ENCODE data around the gene MRPL51.

MRPL51 gene

DNA sequence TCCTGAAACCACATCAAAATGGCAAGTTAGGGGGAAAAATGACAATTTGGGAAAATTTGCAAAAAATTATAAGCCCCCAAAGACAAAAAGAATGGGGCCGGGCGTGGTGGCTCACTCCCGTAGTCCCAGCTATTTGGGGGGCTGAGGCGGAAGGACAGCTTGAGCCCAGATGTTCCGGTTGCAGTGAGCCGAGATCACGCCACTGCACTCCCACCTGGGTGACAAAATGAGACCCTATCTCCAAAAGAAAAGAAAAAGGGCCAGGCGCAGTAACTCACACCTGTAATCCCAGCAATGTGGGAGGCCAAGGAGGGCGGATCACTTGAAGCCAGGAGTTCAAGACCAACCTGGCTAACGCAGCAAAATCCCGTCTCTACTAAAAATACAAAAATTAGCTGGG, 20.6 kb downstream of the MRPL51 start:
- Histone ChIP-seq H3K27me3 (ENCODE audit: control insufficient read depth, insufficient read depth, low read length) (no peaks in the 10 kb centered on the region), H3K79me2 (no peaks in the 10 kb centered on the region), H3K9ac (no peak overlapping the region), H3K4me3 (ENCODE audit: low read depth, low read length) (no peak overlapping the region), H3K4me2 (ENCODE audit: low read length) (no peak overlapping the region), H2AFZ (no peak overlapping the region), H3K9me3 (ENCODE audit: control insufficient read depth, low read length) (no peaks in the 10 kb centered on the region), H3K27ac (no peak overlapping the region), H3K36me3 (ENCODE audit: control insufficient read depth, insufficient read depth, low read length) (no peaks in the 10 kb centered on the region), H3K4me1 (peaks cover 13% of the 10 kb centered on the region)
- no peak for TF ChIP-seq CTCF (IDR thresholded peaks at IDR 0.05)

DNA sequence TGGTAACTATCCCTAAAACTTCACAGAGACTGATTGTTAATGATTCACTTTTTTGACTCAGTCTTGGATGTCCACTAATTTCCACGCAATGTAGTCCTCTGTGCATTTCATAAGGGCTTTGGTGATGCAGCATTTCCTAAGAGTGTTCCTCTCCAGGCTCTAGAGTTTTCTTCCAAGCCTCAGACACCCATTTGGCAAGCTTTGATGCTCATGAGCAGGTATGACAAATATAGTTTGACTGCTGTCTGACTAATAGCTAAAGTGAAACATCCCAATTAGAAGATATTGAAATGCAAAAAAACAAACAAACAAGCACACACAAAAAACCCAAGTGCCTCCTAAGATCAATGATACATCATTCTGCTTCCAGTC, 21.1 kb downstream of the MRPL51 start:
- TF ChIP-seq CTCF (IDR thresholded peaks at IDR 0.05): no peak

DNA sequence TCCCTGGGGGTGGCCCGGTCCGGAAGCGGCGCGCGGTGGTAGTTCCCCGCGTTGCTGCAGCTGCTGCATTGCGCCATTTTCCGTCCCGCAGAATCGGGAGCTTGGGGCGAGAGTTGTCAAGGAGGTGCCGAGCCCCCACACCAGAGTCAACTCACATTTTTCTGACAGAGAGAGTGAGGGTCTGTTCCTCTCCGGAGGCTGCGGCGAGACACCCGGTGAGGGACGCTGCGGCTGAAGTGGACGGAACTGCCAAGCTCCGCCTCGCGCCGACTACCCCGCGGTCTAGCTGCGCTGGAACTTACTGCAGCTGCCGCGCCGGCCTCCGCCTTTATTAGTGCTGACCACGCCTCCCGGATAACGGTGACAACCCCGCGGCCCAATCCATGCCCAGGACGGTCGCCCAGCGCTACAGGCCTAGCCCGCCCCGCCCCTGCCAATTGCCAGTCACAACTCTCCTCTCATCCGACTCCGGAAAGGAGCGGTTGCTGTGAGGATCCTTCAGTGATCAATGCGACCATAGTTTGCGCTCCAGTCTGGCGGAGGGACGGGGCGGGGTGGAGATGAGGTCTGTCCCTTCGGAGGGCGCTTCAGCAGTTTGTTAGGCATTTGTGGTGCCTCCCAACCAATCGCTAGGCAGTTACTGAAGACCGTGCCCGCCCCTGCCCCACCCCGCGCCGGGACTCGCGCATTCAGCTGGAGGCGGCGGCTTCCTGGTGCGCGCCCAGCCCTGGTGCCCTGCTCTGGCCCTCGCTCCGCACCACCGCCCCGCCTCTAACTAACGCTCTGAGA, 22.5 kb downstream of the MRPL51 start, which contains the start of gene VAMP1:
VAMP1 (minus strand) TSS at position 303 of the 789 bp plus-strand sequence; CDS start at position 157, 146 bp downstream.
- Histone ChIP-seq H3K27ac (peak within 1 kb of the TSS; percentile 83), H2AFZ (peak within 1 kb of the TSS; percentile 93), H3K9ac (peak within 1 kb of the TSS; percentile 13), H3K4me1 (peaks cover 13% of the 10 kb centered on the region), H3K9me3 (ENCODE audit: control insufficient read depth, low read length) (no peaks in the 10 kb centered on the region), H3K27me3 (ENCODE audit: control insufficient read depth, insufficient read depth, low read length) (no peaks in the 10 kb centered on the region), H3K79me2 (no peaks in the 10 kb centered on the region), H3K4me2 (ENCODE audit: low read length) (peak within 1 kb of the TSS; percentile 97), H3K36me3 (ENCODE audit: control insufficient read depth, insufficient read depth, low read length) (no peaks in the 10 kb centered on the region), H3K4me3 (ENCODE audit: low read depth, low read length) (peak within 1 kb of the TSS; percentile 88)
- no peak for TF ChIP-seq CTCF (IDR thresholded peaks at IDR 0.05)

More for the DNA sequence above, 21.1 kb downstream of the MRPL51 start:
- Histone ChIP-seq H3K79me2 (no peaks in the 10 kb centered on the region), H3K4me3 (ENCODE audit: low read depth, low read length) (no peak overlapping the region), H2AFZ (no peak overlapping the region), H3K27me3 (ENCODE audit: control insufficient read depth, insufficient read depth, low read length) (no peaks in the 10 kb centered on the region), H3K9ac (no peak overlapping the region), H3K4me2 (ENCODE audit: low read length) (no peak overlapping the region), H3K27ac (no peak overlapping the region), H3K9me3 (ENCODE audit: control insufficient read depth, low read length) (no peaks in the 10 kb centered on the region), H3K36me3 (ENCODE audit: control insufficient read depth, insufficient read depth, low read length) (no peaks in the 10 kb centered on the region), H3K4me1 (peaks cover 13% of the 10 kb centered on the region)

DNA sequence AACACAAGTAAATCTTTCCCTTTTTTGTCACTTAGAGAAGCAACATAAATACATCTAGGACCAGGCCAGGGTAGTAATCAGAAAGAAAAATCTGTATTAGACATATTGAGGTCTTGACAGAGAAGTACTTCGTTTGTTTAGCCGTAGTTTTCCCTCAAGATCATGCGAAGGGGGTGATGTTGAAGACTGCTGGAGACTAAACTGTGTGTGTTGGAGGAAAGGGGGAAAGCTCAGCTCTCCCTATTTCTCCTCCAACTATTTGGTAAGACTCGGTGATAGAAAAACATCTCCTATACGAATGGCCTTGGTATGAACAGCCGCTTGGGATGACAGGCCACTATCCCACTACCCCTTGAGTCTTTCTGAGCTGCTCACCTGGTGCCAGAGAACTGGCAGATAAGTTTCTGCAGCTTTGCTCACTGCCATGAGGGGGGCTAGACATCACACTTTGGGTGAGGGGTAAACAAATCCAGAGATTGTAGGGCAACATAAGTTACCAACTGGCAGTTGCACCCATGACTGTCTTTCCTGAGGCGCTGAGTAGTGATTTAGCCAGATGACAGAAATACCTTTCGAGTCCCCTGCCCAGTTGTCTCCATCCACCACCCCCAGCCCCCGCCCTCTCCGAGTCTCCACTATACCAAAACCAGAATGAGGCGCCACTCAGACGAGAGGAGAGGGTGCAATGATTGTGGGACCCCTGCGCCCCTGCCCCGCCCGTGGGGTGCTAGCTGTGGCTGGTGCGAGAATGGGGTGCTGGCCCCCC, 23.3 kb downstream of the MRPL51 start:
- H3K4me1 ChIP-seq: peaks cover 13% of the 10 kb centered on the region
- H3K79me2 ChIP-seq: no peaks in the 10 kb centered on the region
- H3K27ac ChIP-seq: peak overlapping the region; percentile 83
- no peak for TF ChIP-seq CTCF (IDR thresholded peaks at IDR 0.05)
- H3K4me3 ChIP-seq (ENCODE audit: low read depth, low read length): peak overlapping the region; percentile 88
- H3K9ac ChIP-seq: peak overlapping the region; percentile 13
- H3K9me3 ChIP-seq (ENCODE audit: control insufficient read depth, low read length): no peaks in the 10 kb centered on the region
- peak overlapping the region; percentile 97 for H3K4me2 ChIP-seq (ENCODE audit: low read length)
- H3K36me3 ChIP-seq (ENCODE audit: control insufficient read depth, insufficient read depth, low read length): no peaks in the 10 kb centered on the region
- H3K27me3 ChIP-seq (ENCODE audit: control insufficient read depth, insufficient read depth, low read length): no peaks in the 10 kb centered on the region
- H2AFZ ChIP-seq: peak overlapping the region; percentile 93

All from parathyroid adenoma (tissue), 2 donors.